Esophagus squamous epithelium (tissue), 4 donors: ENCODE measurements around the gene SH3TC1.

Experiments used
- POLR2A ChIP-seq, 4 donors: fragments of 450-650 bp; IDR thresholded peaks; one replicate each; pipeline ENCODE4 v1.6.1; 2017; ENCODE audit warnings: antibody characterized with exemption in 4 of 4, mild to moderate bottlenecking in 4 of 4, moderate library complexity in 3 of 4
- TF ChIP-seq, protein P1 (sequence below), 6 experiments: fragments of 450-650 bp in 4 of 6; fragments of 200-600 bp in 2 of 6; sonication (generic) in 2 of 6; IDR thresholded peaks; one replicate each; pipeline ENCODE4 v1.5.1; 2016 to 2019; ENCODE audit warnings: antibody characterized with exemption in 6 of 6, mild to moderate bottlenecking in 4 of 6, moderate library complexity in 4 of 6

DNA sequence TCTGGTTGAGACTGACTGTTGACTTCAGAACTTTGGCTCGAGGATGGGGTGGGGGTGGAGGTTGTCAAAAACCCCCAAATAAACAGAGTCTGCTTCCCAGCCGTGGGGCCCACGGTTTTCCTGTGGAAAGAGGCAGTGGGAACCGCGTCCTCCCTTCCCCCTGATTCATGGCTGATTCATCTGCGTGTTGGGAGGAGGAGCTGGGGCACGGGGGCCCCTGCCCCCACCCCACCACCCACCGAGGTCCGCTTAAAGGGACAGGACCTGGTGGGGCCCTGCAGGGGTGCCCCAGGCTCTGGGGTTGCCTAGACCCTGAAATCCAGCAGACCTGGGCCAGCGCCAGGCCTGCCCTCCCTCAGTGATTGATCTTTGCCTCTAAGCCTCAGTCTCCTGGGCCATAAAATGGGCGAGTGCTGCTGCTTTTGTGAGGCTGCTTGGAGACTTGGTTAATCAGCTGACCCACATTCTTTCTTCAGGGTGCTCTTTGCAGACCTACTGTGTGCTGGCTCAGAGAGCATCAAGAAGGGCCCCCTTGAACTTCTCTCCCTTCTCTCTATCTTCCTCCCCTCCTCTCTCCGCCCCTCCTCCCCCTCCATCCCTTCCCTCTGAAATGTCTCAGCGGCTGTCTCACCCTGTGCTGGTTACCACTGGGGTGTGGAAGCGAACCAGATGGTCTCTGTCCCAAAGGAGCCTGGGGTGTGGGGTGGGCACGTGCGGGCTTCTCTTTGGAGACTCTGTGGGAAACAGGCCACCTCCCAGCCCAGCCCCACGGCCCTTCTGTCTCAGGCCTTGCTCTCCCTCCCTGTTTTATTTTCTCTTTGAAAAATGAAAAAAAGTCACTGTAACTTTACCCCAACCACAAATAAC is 79.6 kb downstream of the SH3TC1 start:
- TF ChIP-seq POLR2A (IDR thresholded peaks at IDR 0.05) = no peak
- TF ChIP-seq, protein P1, sequence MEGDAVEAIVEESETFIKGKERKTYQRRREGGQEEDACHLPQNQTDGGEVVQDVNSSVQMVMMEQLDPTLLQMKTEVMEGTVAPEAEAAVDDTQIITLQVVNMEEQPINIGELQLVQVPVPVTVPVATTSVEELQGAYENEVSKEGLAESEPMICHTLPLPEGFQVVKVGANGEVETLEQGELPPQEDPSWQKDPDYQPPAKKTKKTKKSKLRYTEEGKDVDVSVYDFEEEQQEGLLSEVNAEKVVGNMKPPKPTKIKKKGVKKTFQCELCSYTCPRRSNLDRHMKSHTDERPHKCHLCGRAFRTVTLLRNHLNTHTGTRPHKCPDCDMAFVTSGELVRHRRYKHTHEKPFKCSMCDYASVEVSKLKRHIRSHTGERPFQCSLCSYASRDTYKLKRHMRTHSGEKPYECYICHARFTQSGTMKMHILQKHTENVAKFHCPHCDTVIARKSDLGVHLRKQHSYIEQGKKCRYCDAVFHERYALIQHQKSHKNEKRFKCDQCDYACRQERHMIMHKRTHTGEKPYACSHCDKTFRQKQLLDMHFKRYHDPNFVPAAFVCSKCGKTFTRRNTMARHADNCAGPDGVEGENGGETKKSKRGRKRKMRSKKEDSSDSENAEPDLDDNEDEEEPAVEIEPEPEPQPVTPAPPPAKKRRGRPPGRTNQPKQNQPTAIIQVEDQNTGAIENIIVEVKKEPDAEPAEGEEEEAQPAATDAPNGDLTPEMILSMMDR (IDR thresholded peaks at IDR 0.05) = no peak
